Measurements from ENCODE around the gene CST4. TPM values are rescaled to one million over a fixed set of nuclear protein-coding genes. Genes with fewer than 3 reads are reported as not detected.

CST4 gene
- total and polyA plus RNA-seq, 10 of the 15 experiments (the other 5 are each of a cell fraction or from before 2014, with no cell fraction given), result not detected

DNA sequence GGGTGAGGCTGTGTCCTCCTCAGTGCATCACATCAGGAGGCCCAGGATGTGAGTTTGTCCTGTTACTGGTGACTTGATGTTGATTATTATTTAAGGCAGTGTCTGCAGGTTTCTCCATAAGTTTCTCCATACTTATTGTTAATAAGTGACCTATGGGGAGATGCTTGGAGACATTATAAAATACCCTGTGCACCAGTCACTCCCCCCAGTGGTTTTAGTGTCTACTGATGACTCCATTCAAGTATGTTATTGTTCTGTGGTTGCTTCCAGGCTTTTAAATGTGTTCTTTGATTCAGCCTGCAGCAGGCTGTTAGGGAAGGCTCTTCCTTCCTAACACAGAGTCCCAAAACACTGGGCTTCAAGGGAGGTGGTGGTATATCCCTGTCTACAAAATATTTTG is 36.5 kb downstream of the CST4 start:
- Histone ChIP-seq H3K36me3 (ENCODE audit: control insufficient read depth in 2 of 2, insufficient read depth in 2 of 2, low read length in 1 of 2) (no peaks in the 10 kb centered on the region), H3K4me3 (no peak overlapping the region), H3K79me2 (ENCODE audit: control insufficient read depth, insufficient read depth, low read length) (no peaks in the 10 kb centered on the region), H2AFZ (ENCODE audit: control insufficient read depth, low read depth, low read length) (no peak overlapping the region), H3K27ac (ENCODE audit: control insufficient read depth, insufficient read depth) (no peak overlapping the region), H3K27me3 (replicated peaks in 1 of 2; ENCODE audit: control insufficient read depth in 2 of 2, insufficient read depth in 2 of 2, low read length in 1 of 2) (no peaks in the 10 kb centered on the region), H3K4me1 (ENCODE audit: control insufficient read depth, insufficient read depth, low read length) (peaks cover 6% of the 10 kb centered on the region), H3K4me2 (ENCODE audit: control insufficient read depth, insufficient read depth) (no peak overlapping the region), H3K9ac (ENCODE audit: control insufficient read depth, insufficient read depth, low read length) (no peak overlapping the region), H4K20me1 (ENCODE audit: control insufficient read depth, insufficient read depth) (no peaks in the 10 kb centered on the region), H3K9me3 (replicated peaks; ENCODE audit: control insufficient read depth, insufficient read depth, low read length) (no peaks in the 10 kb centered on the region; the same call in 2 of the 3 replicates)
- CTCF ChIA-PET, result interaction anchor here (1.5 kb wide), 1 partner anchor 16 kb away, joined by 3 read pairs; no protein-coding TSS in a partner anchor
- DNase-seq (ENCODE audit: low read depth, low spot score) (no peak), ATAC-seq (no peak), FAIRE-seq (no peak)
- in situ Hi-C loops (cut with MboI) (no loop called here), intact Hi-C loops (cut with micrococcal nuclease; ENCODE audit: unreplicated experiment) (no loop called here)
- BruUV-seq (replicated peaks), result no TSS peak
- SMC1A ChIA-PET (ENCODE audit: uncharacterized antibody, unreplicated experiment), result no interaction called here
- TF ChIP-seq YBX1 (IDR thresholded peaks at IDR 0.05) (no peak), CREM (IDR thresholded peaks at IDR 0.05; ENCODE audit: low read depth) (no peak), EZH2 (IDR thresholded peaks at IDR 0.05; ENCODE audit: borderline replicate concordance, control insufficient read depth, low read depth, low read length) (no peak), NR2F1 (conservative IDR thresholded peaks at IDR 0.05) (no peak), BCL11A (IDR thresholded peaks at IDR 0.05; ENCODE audit: low read depth, low read length) (no peak), POLR2AphosphoS5 (IDR thresholded peaks at IDR 0.05; ENCODE audit: low read length) (no peak), NFXL1 (IDR thresholded peaks at IDR 0.05; ENCODE audit: borderline replicate concordance) (no peak)
- TF ChIP-seq, protein P1, sequence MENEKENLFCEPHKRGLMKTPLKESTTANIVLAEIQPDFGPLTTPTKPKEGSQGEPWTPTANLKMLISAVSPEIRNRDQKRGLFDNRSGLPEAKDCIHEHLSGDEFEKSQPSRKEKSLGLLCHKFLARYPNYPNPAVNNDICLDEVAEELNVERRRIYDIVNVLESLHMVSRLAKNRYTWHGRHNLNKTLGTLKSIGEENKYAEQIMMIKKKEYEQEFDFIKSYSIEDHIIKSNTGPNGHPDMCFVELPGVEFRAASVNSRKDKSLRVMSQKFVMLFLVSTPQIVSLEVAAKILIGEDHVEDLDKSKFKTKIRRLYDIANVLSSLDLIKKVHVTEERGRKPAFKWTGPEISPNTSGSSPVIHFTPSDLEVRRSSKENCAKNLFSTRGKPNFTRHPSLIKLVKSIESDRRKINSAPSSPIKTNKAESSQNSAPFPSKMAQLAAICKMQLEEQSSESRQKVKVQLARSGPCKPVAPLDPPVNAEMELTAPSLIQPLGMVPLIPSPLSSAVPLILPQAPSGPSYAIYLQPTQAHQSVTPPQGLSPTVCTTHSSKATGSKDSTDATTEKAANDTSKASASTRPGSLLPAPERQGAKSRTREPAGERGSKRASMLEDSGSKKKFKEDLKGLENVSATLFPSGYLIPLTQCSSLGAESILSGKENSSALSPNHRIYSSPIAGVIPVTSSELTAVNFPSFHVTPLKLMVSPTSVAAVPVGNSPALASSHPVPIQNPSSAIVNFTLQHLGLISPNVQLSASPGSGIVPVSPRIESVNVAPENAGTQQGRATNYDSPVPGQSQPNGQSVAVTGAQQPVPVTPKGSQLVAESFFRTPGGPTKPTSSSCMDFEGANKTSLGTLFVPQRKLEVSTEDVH (IDR thresholded peaks at IDR 0.05; ENCODE audit: low read depth, partially characterized antibody), result no peak
- TF ChIP-seq, protein P2, sequence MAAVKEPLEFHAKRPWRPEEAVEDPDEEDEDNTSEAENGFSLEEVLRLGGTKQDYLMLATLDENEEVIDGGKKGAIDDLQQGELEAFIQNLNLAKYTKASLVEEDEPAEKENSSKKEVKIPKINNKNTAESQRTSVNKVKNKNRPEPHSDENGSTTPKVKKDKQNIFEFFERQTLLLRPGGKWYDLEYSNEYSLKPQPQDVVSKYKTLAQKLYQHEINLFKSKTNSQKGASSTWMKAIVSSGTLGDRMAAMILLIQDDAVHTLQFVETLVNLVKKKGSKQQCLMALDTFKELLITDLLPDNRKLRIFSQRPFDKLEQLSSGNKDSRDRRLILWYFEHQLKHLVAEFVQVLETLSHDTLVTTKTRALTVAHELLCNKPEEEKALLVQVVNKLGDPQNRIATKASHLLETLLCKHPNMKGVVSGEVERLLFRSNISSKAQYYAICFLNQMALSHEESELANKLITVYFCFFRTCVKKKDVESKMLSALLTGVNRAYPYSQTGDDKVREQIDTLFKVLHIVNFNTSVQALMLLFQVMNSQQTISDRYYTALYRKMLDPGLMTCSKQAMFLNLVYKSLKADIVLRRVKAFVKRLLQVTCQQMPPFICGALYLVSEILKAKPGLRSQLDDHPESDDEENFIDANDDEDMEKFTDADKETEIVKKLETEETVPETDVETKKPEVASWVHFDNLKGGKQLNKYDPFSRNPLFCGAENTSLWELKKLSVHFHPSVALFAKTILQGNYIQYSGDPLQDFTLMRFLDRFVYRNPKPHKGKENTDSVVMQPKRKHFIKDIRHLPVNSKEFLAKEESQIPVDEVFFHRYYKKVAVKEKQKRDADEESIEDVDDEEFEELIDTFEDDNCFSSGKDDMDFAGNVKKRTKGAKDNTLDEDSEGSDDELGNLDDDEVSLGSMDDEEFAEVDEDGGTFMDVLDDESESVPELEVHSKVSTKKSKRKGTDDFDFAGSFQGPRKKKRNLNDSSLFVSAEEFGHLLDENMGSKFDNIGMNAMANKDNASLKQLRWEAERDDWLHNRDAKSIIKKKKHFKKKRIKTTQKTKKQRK (IDR thresholded peaks at IDR 0.05; ENCODE audit: low read depth, low read length), result no peak
- TF ChIP-seq, protein P3, sequence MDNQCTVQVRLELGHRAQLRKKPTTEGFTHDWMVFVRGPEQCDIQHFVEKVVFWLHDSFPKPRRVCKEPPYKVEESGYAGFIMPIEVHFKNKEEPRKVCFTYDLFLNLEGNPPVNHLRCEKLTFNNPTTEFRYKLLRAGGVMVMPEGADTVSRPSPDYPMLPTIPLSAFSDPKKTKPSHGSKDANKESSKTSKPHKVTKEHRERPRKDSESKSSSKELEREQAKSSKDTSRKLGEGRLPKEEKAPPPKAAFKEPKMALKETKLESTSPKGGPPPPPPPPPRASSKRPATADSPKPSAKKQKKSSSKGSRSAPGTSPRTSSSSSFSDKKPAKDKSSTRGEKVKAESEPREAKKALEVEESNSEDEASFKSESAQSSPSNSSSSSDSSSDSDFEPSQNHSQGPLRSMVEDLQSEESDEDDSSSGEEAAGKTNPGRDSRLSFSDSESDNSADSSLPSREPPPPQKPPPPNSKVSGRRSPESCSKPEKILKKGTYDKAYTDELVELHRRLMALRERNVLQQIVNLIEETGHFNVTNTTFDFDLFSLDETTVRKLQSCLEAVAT (IDR thresholded peaks at IDR 0.05), result no peak
- POLR2A ChIA-PET, result no interaction called here
- RAD21 ChIA-PET (ENCODE audit: unreplicated experiment), result no interaction called here

Measured in GM12878 (cell line).